K562 (cell line): ENCODE data around the gene ST8SIA1. TPM values are rescaled to one million over a fixed set of nuclear protein-coding genes. Genes with fewer than 3 reads are reported as not detected.

Experiments
- ATAC-seq: fragments of 200-7000 bp; cut with Tn5 transposase; 3 replicates; pipeline ENCODE4 v1.9.1; 2020; ENCODE audit warnings: moderate library complexity
- BruUV-seq: library from RNA; stranded (reverse); fragments of 400-500 nt; replicated peaks from 2 replicates; lab custom pipeline; 2021; lab: Mats Ljungman, UMichigan
- CTCF ChIA-PET: fragments of 300-600 bp; formaldehyde crosslinking; extraction: SDS; loops from one replicate; lab custom pipeline; 2021; ENCODE audit warnings: low intra/inter-chr PET ratio; lab: Yijun Ruan, JAX
- POLR2A ChIA-PET: fragments of 300-600, 350-650 bp; sonication (Branson Sonifier 250); formaldehyde crosslinking; extraction: SDS; loops from one replicate; lab custom pipeline; 2021; ENCODE audit warnings: antibody characterized with exemption, inconsistent platforms; lab: Yijun Ruan, JAX
- DNase-seq, 4 experiments: peaks; one replicate each; pipeline versions ENCODE4 v3.0.0 to v3.0.0-alpha.2; 2011 to 2018; ENCODE audit warnings: low spot score in 3 of 4, mixed read lengths in 3 of 4; ENCODE audit errors: extremely low read depth in 1 of 4
- FAIRE-seq: peaks from 2 replicates; lab custom pipeline; 2011; peaks lifted over from hg19 to GRCh38; lab: Jason Lieb, UNC
- H2AFZ ChIP-seq: 2 replicates; pipeline ENCODE4 v1.6.0; 2011; ENCODE audit warnings: low read depth, low read length, control low read depth, inconsistent platforms
- H3K27ac ChIP-seq: fragments of 200-600 bp; 3 replicates; pipeline ENCODE4 v1.8.0; 2011; ENCODE audit warnings: low read depth, mild to moderate bottlenecking, control low read depth, inconsistent platforms, low read length, moderate library complexity, mixed read lengths; ENCODE audit errors: extremely low read depth
- H3K27me3 ChIP-seq, 2 experiments: fragments of 300-600 bp in 1 of 2; 2 replicates in 1 of 2; 3 replicates in 1 of 2; pipeline versions ENCODE4 v1.6.0 to v1.8.0; 2011; ENCODE audit warnings: inconsistent platforms in 2 of 2, low read length in 2 of 2, mild to moderate bottlenecking in 1 of 2, mixed read lengths in 1 of 2, moderate library complexity in 1 of 2; ENCODE audit not compliant: control insufficient read depth in 2 of 2, insufficient read depth in 2 of 2
- H3K36me3 ChIP-seq: fragments of 300-600 bp; 3 replicates; pipeline ENCODE4 v1.8.0; 2011; ENCODE audit warnings: mild to moderate bottlenecking, low read length, inconsistent platforms; ENCODE audit not compliant: control insufficient read depth, insufficient read depth
- H3K4me1 ChIP-seq, 2 experiments: fragments of 200-600 bp in 1 of 2; replicated peaks in 1 of 2; 2 replicates in 1 of 2; 3 replicates in 1 of 2; pipeline versions ENCODE4 v1.5.1 to v1.8.0; 2011; ENCODE audit warnings: inconsistent platforms in 2 of 2, low read length in 2 of 2, mild to moderate bottlenecking in 1 of 2, mixed read lengths in 1 of 2, moderate library complexity in 1 of 2; ENCODE audit not compliant: control insufficient read depth in 2 of 2, insufficient read depth in 2 of 2
- H3K4me2 ChIP-seq: 2 replicates; pipeline ENCODE4 v1.6.1; 2011; ENCODE audit warnings: low read length, control low read depth, inconsistent platforms, mixed read lengths; ENCODE audit not compliant: insufficient read depth
- H3K4me3 ChIP-seq: fragments of 200-600 bp; sonication (generic), shearing (Covaris generic); 2 replicates; pipeline ENCODE4 v1.5.1; 2016; ENCODE audit warnings: control low read depth, inconsistent platforms
- H3K79me2 ChIP-seq: fragments of 200-600 bp; 3 replicates; pipeline ENCODE4 v1.8.0; 2011; ENCODE audit warnings: low read length, inconsistent platforms; ENCODE audit not compliant: control insufficient read depth, insufficient read depth
- H3K9ac ChIP-seq, 2 experiments: 2 replicates each; pipeline versions ENCODE4 v1.6.0 to v1.6.1; 2011; ENCODE audit warnings: low read depth in 2 of 2, low read length in 2 of 2, control low read depth in 1 of 2, inconsistent platforms in 1 of 2, mild to moderate bottlenecking in 1 of 2, mixed read lengths in 1 of 2; ENCODE audit not compliant: insufficient read depth in 1 of 2
- H3K9me1 ChIP-seq: one replicate; pipeline ENCODE4 v1.6.0; 2011; ENCODE audit warnings: inconsistent platforms, mild to moderate bottlenecking, low read length, moderate library complexity; ENCODE audit not compliant: control insufficient read depth, insufficient read depth
- H3K9me3 ChIP-seq: replicated peaks from 2 replicates; pipeline ENCODE4 v1.5.1; 2011; ENCODE audit warnings: low read depth, low read length, inconsistent platforms; ENCODE audit not compliant: control insufficient read depth, insufficient read depth
- H4K20me1 ChIP-seq: replicated peaks from 2 replicates; pipeline ENCODE4 v1.6.1; 2011; ENCODE audit warnings: low read length, inconsistent platforms, mixed read lengths; ENCODE audit not compliant: control insufficient read depth, insufficient read depth
- EHMT2 ChIP-seq: fragments of 450-650 bp; IDR thresholded peaks from 2 replicates; pipeline ENCODE4 v1.6.1; 2018; ENCODE audit warnings: antibody characterized with exemption
- ESRRA ChIP-seq: fragments of 450-650 bp; IDR thresholded peaks from 2 replicates; pipeline ENCODE4 v1.6.1; 2014; ENCODE audit warnings: low read depth, mild to moderate bottlenecking, moderate library complexity, borderline replicate concordance
- FOXA1 ChIP-seq: fragments of 450-650 bp; IDR thresholded peaks from 2 replicates; pipeline ENCODE4 v1.6.1; 2016; ENCODE audit warnings: mild to moderate bottlenecking, borderline replicate concordance
- KDM1A ChIP-seq, 2 experiments: fragments of 450-650 bp; IDR thresholded peaks; 2 replicates each; pipeline ENCODE4 v1.6.1; 2016; ENCODE audit warnings: mild to moderate bottlenecking in 2 of 2
- L3MBTL2 ChIP-seq: fragments of 450-650 bp; IDR thresholded peaks from 2 replicates; pipeline ENCODE4 v1.6.1; 2016; ENCODE audit warnings: mild to moderate bottlenecking, moderate library complexity
- MTA3 ChIP-seq: fragments of 450-650 bp; formaldehyde crosslinking; IDR thresholded peaks from 2 replicates; pipeline ENCODE4 v1.6.1; 2017; ENCODE audit warnings: mild to moderate bottlenecking, borderline replicate concordance
- NFRKB ChIP-seq: fragments of 450-650 bp; IDR thresholded peaks from 2 replicates; pipeline ENCODE4 v1.6.1; 2016; ENCODE audit warnings: low read depth
- NR2F6 ChIP-seq: fragments of 450-650 bp; formaldehyde crosslinking; IDR thresholded peaks from 2 replicates; pipeline ENCODE4 v1.4.0; 2020; ENCODE audit warnings: mild to moderate bottlenecking
- PML ChIP-seq: IDR thresholded peaks from 2 replicates; pipeline ENCODE4 v1.6.1; 2012; ENCODE audit warnings: low read length, inconsistent platforms
- PRPF4 ChIP-seq: fragments of 200-400 bp; formaldehyde crosslinking; IDR thresholded peaks from one replicate; pipeline ENCODE4 v1.6.1; 2017; ENCODE audit warnings: low read length, low read depth, mild to moderate bottlenecking; ENCODE audit not compliant: insufficient read depth, poor library complexity, severe bottlenecking
- RFX7 ChIP-seq: fragments of 250-450 bp; sonication (Bioruptor Pico); IDR thresholded peaks from 2 replicates; pipeline ENCODE4 v1.5.1; 2021; ENCODE audit warnings: mild to moderate bottlenecking
- SMARCE1 ChIP-seq: fragments of 450-650 bp; IDR thresholded peaks from 2 replicates; pipeline ENCODE4 v1.7.1; 2016; ENCODE audit warnings: mild to moderate bottlenecking
- SRF ChIP-seq, 2 experiments: fragments of 250-450, 450-650 bp in 1 of 2; sonication (Bioruptor Pico) in 1 of 2; sonication (generic) in 1 of 2; formaldehyde crosslinking; IDR thresholded peaks; 2 replicates each; pipeline versions ENCODE4 v1.5.0 to v1.5.1; 2020 to 2022; ENCODE audit warnings: mild to moderate bottlenecking in 1 of 2, missing genetic modification reagents in 1 of 2
- TRIM24 ChIP-seq, 2 experiments: fragments of 450-650 bp; IDR thresholded peaks; 2 replicates each; pipeline ENCODE4 v1.6.1; 2016
- ZC3H8 ChIP-seq: fragments of 450-650 bp; IDR thresholded peaks from 2 replicates; pipeline ENCODE4 v1.6.1; 2017
- ZNF253 ChIP-seq: fragments of 250-450 bp; sonication (Bioruptor Pico); conservative IDR thresholded peaks from 2 replicates; pipeline ENCODE4 v1.6.1; 2021; ENCODE audit warnings: mild to moderate bottlenecking
- ZNF561 ChIP-seq: fragments of 450-650 bp; formaldehyde crosslinking; conservative IDR thresholded peaks from 2 replicates; pipeline ENCODE4 v1.4.0; 2020; ENCODE audit warnings: mild to moderate bottlenecking, moderate library complexity
- WGBS: fragments of 100-300 bp; shearing (Covaris generic); methylation state at CpG from one replicate; pipeline ENCODE4 v1.1.6; 2016; ENCODE audit warnings: low coverage, mixed read lengths; ENCODE audit not compliant: insufficient coverage; ENCODE audit errors: missing lambda C conversion rate; 5-methylcytosine and 5-hydroxymethylcytosine counted together
- in situ Hi-C: fragments of 300-500 bp; cut with MboI; formaldehyde crosslinking; loops from 4 replicates; pipeline ENCODE4 v1.15.0; 2018; ENCODE audit warnings: inconsistent platforms, mixed read lengths
- intact Hi-C: fragments of 100-400 bp; cut with micrococcal nuclease; formaldehyde crosslinking; loops from 2 replicates; pipeline ENCODE4 v1.14.2; 2022
- polyA plus RNA-seq, 8 experiments: library from polyadenylated mRNA; depleted of rRNA in 4 of 8; stranded (reverse) in 5 of 8; unstranded in 3 of 8; fragments of >200 nt; fragmentation: Nextera tagmentation in 2 of 8; fragmentation: Illumina TruSeq in 1 of 8; extraction: Ambion mirVana in 2 of 8; extraction: Trizol in 1 of 8; gene quantifications; 2 replicates each; pipeline versions ENCODE4 v1.2.1 to v1.2.3, GENCODE V29; 2011 to 2014; ENCODE audit warnings: inconsistent platforms in 1 of 8, missing spikeins in 1 of 8
- total RNA-seq, 7 experiments: library from RNA; depleted of rRNA in 6 of 7; stranded (reverse); fragments of >200 nt in 6 of 7; fragmentation: Illumina TruSeq in 2 of 7; extraction: Trizol in 2 of 7; gene quantifications; 2 replicates each; pipeline versions ENCODE4 v1.2.1 to v1.2.3, GENCODE V29; 2011 to 2021; ENCODE audit warnings: low replicate concordance in 1 of 7
- TF ChIP-seq, protein P1 (sequence below): fragments of 250-450 bp; sonication (Bioruptor Pico); IDR thresholded peaks from 2 replicates; pipeline ENCODE4 v1.4.0; 2020
- TF ChIP-seq, protein P2 (sequence below): fragments of 450-650 bp; IDR thresholded peaks from 2 replicates; pipeline ENCODE4 v1.6.1; 2018; ENCODE audit warnings: mild to moderate bottlenecking, low read depth; ENCODE audit not compliant: partially characterized antibody

ST8SIA1 gene
- total and polyA plus RNA-seq, 9 of the 15 experiments (the other 6 are each of a cell fraction or from before 2014, with no cell fraction given), result 0.86 to 26.3 (median 4.3) TPM

DNA sequence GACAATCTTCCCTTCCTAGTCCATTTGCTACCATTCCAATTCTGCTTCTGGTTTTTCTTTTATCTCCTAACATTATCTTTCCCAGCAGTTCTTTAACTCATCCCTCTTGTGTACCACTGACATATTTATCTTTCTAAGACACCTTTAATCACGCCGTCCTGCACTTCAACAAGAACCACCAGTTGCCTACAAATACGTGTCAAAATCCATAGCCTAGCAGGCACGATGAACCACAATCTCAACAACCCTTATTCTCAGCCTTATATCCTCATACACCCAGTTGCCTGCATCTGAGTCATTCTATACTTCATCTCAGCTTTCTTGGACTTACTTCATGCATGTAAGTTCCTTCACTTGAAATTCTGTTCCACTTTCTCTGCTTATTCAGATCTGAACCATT is 16.4 kb upstream of the ST8SIA1 start (continued):
- TF ChIP-seq ESRRA (no peak), EHMT2 (peak; percentile 73), PML (0 out of 2 replicates have a peak, but pooled peaks have one; percentile 37), TRIM24 (IDR thresholded peaks at IDR 0.05) (peak in 1 of 2 experiments; percentile 59; a peak in 2 of 4 replicates), NR2F6 (no peak), FOXA1 (no peak), ZNF561 (no peak), SMARCE1 (peak; percentile 75; the same call in 1 of the 2 replicates), KDM1A (IDR thresholded peaks at IDR 0.05) (peak in 1 of 2 experiments; percentile 28; a peak in 1 of 4 replicates), ZNF253 (CRISPR knock-in tag) (no peak)

DNA sequence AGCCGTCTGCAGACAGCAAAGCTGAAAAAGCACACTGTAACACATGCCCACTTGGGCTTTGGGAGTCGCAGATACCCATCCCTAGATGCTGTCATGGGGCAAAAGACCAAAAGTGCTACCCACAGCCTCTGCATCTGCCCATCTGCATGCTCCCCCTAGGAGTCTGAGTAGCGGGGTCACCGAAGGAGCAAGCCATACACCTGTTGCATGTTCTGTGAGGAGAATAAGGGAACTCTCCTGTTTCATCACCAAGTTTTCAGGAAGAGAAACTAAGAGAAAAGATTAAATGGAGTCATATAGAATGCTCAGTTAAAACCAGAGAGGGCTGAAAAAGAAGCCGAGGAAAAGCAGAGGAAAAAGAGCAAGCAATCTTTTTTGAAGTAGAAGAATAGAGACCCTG is 13.7 kb upstream of the ST8SIA1 start:
- no peaks in the 10 kb centered on the region for H3K27me3 ChIP-seq
- no peaks in the 10 kb centered on the region for H3K9me3 ChIP-seq
- H3K27ac ChIP-seq, result no peak overlapping the region
- no peaks in the 10 kb centered on the region for H3K36me3 ChIP-seq
- CTCF ChIA-PET, result no interaction called here
- H3K9ac ChIP-seq, result no peak overlapping the region
- H3K79me2 ChIP-seq, result no peaks in the 10 kb centered on the region
- H3K4me2 ChIP-seq, result no peak overlapping the region
- H3K4me1 ChIP-seq, result peaks cover 0 to 4% of the 10 kb centered on the region in 2 experiments; a peak in 2 of 5 replicates
- BruUV-seq, result no TSS peak
- 28% methylated on average over 4 of the region's 5 CpGs for WGBS
- intact Hi-C loops (no loop called here), in situ Hi-C loops (no loop called here)
- H3K9me1 ChIP-seq, result no peaks in the 10 kb centered on the region
- H3K4me3 ChIP-seq, result no peak overlapping the region
- DNase-seq (no peak), ATAC-seq (no peak), FAIRE-seq (no peak)
- H2AFZ ChIP-seq, result no peak overlapping the region
- POLR2A ChIA-PET, result no interaction called here
- H4K20me1 ChIP-seq, result no peaks in the 10 kb centered on the region
- TF ChIP-seq PRPF4, result no peak
- no peak for TF ChIP-seq NFRKB
- TF ChIP-seq, protein P1, sequence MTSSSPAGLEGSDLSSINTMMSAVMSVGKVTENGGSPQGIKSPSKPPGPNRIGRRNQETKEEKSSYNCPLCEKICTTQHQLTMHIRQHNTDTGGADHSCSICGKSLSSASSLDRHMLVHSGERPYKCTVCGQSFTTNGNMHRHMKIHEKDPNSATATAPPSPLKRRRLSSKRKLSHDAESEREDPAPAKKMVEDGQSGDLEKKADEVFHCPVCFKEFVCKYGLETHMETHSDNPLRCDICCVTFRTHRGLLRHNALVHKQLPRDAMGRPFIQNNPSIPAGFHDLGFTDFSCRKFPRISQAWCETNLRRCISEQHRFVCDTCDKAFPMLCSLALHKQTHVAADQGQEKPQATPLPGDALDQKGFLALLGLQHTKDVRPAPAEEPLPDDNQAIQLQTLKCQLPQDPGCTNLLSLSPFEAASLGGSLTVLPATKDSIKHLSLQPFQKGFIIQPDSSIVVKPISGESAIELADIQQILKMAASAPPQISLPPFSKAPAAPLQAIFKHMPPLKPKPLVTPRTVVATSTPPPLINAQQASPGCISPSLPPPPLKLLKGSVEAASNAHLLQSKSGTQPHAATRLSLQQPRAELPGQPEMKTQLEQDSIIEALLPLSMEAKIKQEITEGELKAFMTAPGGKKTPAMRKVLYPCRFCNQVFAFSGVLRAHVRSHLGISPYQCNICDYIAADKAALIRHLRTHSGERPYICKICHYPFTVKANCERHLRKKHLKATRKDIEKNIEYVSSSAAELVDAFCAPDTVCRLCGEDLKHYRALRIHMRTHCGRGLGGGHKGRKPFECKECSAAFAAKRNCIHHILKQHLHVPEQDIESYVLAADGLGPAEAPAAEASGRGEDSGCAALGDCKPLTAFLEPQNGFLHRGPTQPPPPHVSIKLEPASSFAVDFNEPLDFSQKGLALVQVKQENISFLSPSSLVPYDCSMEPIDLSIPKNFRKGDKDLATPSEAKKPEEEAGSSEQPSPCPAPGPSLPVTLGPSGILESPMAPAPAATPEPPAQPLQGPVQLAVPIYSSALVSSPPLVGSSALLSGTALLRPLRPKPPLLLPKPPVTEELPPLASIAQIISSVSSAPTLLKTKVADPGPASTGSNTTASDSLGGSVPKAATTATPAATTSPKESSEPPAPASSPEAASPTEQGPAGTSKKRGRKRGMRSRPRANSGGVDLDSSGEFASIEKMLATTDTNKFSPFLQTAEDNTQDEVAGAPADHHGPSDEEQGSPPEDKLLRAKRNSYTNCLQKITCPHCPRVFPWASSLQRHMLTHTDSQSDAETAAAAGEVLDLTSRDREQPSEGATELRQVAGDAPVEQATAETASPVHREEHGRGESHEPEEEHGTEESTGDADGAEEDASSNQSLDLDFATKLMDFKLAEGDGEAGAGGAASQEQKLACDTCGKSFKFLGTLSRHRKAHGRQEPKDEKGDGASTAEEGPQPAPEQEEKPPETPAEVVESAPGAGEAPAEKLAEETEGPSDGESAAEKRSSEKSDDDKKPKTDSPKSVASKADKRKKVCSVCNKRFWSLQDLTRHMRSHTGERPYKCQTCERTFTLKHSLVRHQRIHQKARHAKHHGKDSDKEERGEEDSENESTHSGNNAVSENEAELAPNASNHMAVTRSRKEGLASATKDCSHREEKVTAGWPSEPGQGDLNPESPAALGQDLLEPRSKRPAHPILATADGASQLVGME (CRISPR knock-in tag), result no peak
- no peak for TF ChIP-seq RFX7
- no peak for TF ChIP-seq MTA3
- TF ChIP-seq ZC3H8, result no peak
- TF ChIP-seq, protein P2, sequence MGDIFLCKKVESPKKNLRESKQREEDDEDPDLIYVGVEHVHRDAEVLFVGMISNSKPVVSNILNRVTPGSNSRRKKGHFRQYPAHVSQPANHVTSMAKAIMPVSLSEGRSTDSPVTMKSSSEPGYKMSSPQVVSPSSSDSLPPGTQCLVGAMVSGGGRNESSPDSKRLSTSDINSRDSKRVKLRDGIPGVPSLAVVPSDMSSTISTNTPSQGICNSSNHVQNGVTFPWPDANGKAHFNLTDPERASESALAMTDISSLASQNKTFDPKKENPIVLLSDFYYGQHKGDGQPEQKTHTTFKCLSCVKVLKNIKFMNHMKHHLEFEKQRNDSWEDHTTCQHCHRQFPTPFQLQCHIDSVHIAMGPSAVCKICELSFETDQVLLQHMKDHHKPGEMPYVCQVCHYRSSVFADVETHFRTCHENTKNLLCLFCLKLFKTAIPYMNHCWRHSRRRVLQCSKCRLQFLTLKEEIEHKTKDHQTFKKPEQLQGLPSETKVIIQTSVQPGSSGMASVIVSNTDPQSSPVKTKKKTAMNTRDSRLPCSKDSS, result no peak
- no peak for TF ChIP-seq SRF (CRISPR knock-in tag; IDR thresholded peaks at IDR 0.05)
- TF ChIP-seq L3MBTL2, result no peak
